Mucosa of rectum (tissue), 2 donors: ENCODE results near the gene FLOT1.

Experiments used
- H3K27ac ChIP-seq, 2 donors: one replicate each; pipeline ENCODE4 v1.7.0; 2013; ENCODE audit warnings: inconsistent platforms in 2 of 2, low read depth in 2 of 2, low read length in 2 of 2
- H3K27me3 ChIP-seq, 2 donors: one replicate each; pipeline ENCODE4 v1.7.0; 2013; ENCODE audit warnings: low read length in 2 of 2; ENCODE audit not compliant: control insufficient read depth in 2 of 2, insufficient read depth in 2 of 2
- H3K36me3 ChIP-seq, 2 donors: one replicate each; pipeline ENCODE4 v1.7.0; 2013; ENCODE audit warnings: low read length in 2 of 2; ENCODE audit not compliant: control insufficient read depth in 2 of 2, insufficient read depth in 2 of 2
- H3K4me1 ChIP-seq, 2 donors: one replicate each; pipeline ENCODE4 v1.7.0; 2013; ENCODE audit warnings: low read length in 2 of 2, mild to moderate bottlenecking in 1 of 2; ENCODE audit not compliant: control insufficient read depth in 2 of 2, insufficient read depth in 2 of 2
- H3K4me3 ChIP-seq, 2 donors: one replicate each; pipeline ENCODE4 v1.7.0; 2013; ENCODE audit warnings: low read length in 2 of 2
- H3K9ac ChIP-seq, 2 donors: one replicate each; pipeline ENCODE4 v1.7.0; 2013; ENCODE audit warnings: low read length in 2 of 2, low read depth in 1 of 2, mild to moderate bottlenecking in 1 of 2
- H3K9me3 ChIP-seq, 2 donors: one replicate each; pipeline ENCODE4 v1.7.0; 2013; ENCODE audit warnings: low read length in 2 of 2; ENCODE audit not compliant: control insufficient read depth in 2 of 2
- donor health status: healthy.
- donor health status: Normal muscosa, but diverticular disease.

FLOT1 gene

DNA sequence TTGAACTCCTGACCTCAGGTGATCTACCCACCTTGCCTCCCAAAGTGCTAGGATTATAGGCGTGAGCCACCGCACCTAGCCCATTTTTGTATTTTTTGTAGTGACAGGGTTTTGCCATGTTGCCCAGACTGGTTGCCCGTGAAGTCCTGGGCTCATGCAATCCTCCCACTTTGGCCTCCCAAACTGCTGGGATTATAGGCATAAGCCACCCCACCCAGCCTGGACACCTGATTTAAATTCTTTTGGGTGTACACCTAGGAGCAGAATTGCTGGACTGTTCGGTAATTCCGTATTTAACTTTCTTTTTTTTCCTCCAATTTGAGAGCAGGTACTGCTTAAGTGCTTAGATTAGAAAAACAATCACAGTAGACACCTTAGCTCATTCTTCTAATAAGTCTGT lies 46.1 kb downstream of the FLOT1 start:
- peaks cover 2 to 3% of the 10 kb centered on the region in 2 donors for H3K4me1 ChIP-seq
- no peak overlapping the region for H3K27ac ChIP-seq
- H3K4me3 ChIP-seq = no peak overlapping the region

DNA sequence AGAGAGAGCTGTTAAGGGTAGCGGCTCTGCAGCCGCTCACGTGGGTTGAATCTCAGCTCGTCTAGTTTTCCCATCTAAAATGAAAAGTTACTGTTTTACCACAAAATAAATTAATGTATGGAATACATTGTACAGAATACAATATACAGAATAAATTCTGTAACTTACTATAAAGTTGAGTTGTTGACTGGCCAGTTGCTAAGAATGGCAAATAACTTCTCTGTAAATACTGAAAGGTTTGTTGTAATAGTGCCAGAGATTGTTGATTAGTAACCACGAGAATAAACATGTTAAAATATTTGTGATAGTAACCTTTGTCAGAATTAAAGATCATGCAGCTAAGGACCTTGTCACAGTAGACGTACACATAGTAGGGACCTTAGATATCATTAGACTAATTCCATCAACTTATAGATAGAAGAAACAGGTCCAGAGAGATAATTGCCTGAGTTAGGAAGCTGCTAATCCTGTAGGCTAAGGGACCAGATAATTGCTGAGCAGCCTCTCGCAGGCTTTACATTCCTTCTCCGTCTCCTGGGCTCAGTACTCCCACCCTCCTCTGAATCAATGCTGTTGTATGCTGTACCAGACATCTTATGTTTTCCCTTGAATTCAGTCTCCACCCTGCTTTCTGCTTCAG lies 51.2 kb downstream of the FLOT1 start:
- H3K27ac ChIP-seq = peak overlapping the region; percentile 79 to 97
- no peaks in the 10 kb centered on the region for H3K27me3 ChIP-seq
- no peaks in the 10 kb centered on the region for H3K36me3 ChIP-seq
- no peaks in the 10 kb centered on the region for H3K9me3 ChIP-seq
- H3K4me3 ChIP-seq = peak overlapping the region; percentile 86 to 96
- peaks cover 20 to 29% of the 10 kb centered on the region in 2 donors for H3K4me1 ChIP-seq
- peak overlapping the region in 1 of 2 donors; percentile 26 for H3K9ac ChIP-seq

More for the DNA sequence above, 46.1 kb downstream of the FLOT1 start:
- Histone ChIP-seq H3K27me3 (no peaks in the 10 kb centered on the region), H3K9me3 (no peaks in the 10 kb centered on the region), H3K36me3 (no peaks in the 10 kb centered on the region), H3K9ac (no peak overlapping the region)

DNA sequence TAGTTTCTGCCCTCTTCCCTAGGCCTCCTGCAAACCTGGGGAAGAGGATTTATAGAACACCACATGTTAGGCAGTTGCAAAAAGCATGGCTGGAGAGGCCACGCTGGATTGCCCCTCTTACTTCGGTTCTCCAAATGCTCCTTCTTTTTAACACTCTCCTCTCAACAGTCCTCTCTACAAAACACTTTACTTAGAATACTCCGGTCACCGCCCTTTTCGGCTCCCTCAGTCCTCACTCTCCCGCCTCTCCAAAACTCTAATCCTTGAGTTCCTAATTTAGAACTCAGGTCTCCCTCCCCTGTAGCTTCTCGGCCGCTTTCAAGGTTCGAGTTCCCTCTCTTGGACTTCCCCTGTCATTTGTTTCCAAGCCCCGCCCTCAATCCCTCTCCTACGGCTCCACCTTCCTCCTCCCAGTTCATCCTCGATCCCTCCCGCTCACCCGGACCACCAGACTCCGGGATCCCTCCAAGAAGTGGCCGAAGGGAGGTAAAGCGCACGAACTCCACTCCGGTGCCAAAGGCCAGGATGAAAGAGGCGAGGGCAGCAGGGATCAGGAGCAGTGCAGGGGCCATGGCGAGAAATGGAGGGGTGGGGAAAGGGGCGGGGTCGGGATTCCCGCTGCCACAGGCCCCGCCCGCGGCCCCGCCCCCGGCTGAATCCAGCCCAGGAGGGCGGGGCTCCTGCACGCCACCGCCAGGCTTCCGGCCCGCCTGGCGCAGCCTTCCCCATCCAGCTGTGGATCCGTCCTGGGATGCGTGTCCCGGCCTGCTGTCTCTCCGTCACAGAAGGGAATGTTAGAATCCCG lies 51.9 kb downstream of the FLOT1 start, which contains the start of gene NRM:
Gene NRM, minus strand, starts transcription at position 582 of the 805 bp plus-strand sequence. Its CDS starts 10 bp downstream, at position 572.
- Histone ChIP-seq H3K4me1 (peaks cover 27 to 33% of the 10 kb centered on the region in 2 donors), H3K27me3 (peaks cover 0 to 3% of the 10 kb centered on the region in 2 donors), H3K36me3 (no peaks in the 10 kb centered on the region), H3K9me3 (no peaks in the 10 kb centered on the region), H3K9ac (peak within 1 kb of the TSS; percentile 26 to 54), H3K27ac (peak within 1 kb of the TSS; percentile 79 to 97), H3K4me3 (peak within 1 kb of the TSS; percentile 86 to 96)

- H3K9ac ChIP-seq = peak overlapping the region; percentile 26 to 54
- H3K9me3 ChIP-seq = no peaks in the 10 kb centered on the region
- peak overlapping the region; percentile 79 to 97 for H3K27ac ChIP-seq
- peak overlapping the region; percentile 86 to 96 for H3K4me3 ChIP-seq
- peaks cover 0 to 3% of the 10 kb centered on the region in 2 donors for H3K27me3 ChIP-seq
- peaks cover 32 to 36% of the 10 kb centered on the region in 2 donors for H3K4me1 ChIP-seq
- no peaks in the 10 kb centered on the region for H3K36me3 ChIP-seq
Measured at GRCh38 chr6:30689985-30690384, 52.5 kb downstream of the FLOT1 start.

GRCh38 chr6:30689022-30689865 lies 53.2 kb downstream of the FLOT1 start:
- peak overlapping the region in 1 of 2 donors; percentile 26 for H3K9ac ChIP-seq
- H3K9me3 ChIP-seq = no peaks in the 10 kb centered on the region
- H3K4me1 ChIP-seq = peaks cover 36 to 38% of the 10 kb centered on the region in 2 donors
- peaks cover 0 to 3% of the 10 kb centered on the region in 2 donors for H3K27me3 ChIP-seq
- no peaks in the 10 kb centered on the region for H3K36me3 ChIP-seq
- peak overlapping the region in 1 of 2 donors; percentile 97 for H3K27ac ChIP-seq
- peak overlapping the region in 1 of 2 donors; percentile 86 for H3K4me3 ChIP-seq

- Histone ChIP-seq H3K4me3 (peak overlapping the region in 1 of 2 donors; percentile 72), H3K36me3 (no peaks in the 10 kb centered on the region), H3K9me3 (no peaks in the 10 kb centered on the region), H3K9ac (no peak overlapping the region), H3K27ac (peak overlapping the region; percentile 88 to 97), H3K27me3 (peaks cover 0 to 3% of the 10 kb centered on the region in 2 donors), H3K4me1 (peaks cover 36 to 38% of the 10 kb centered on the region in 2 donors)
Measured at GRCh38 chr6:30688569-30688968, 53.9 kb downstream of the FLOT1 start.

- Histone ChIP-seq H3K9ac (peak overlapping the region; percentile 68 to 78), H3K27ac (peak overlapping the region; percentile 88 to 97), H3K4me1 (peaks cover 36 to 46% of the 10 kb centered on the region in 2 donors), H3K4me3 (peak overlapping the region; percentile 68 to 72), H3K27me3 (peaks cover 0 to 3% of the 10 kb centered on the region in 2 donors), H3K9me3 (no peaks in the 10 kb centered on the region), H3K36me3 (no peaks in the 10 kb centered on the region)
Measured at GRCh38 chr6:30687659-30688431, 54.6 kb downstream of the FLOT1 start.

DNA sequence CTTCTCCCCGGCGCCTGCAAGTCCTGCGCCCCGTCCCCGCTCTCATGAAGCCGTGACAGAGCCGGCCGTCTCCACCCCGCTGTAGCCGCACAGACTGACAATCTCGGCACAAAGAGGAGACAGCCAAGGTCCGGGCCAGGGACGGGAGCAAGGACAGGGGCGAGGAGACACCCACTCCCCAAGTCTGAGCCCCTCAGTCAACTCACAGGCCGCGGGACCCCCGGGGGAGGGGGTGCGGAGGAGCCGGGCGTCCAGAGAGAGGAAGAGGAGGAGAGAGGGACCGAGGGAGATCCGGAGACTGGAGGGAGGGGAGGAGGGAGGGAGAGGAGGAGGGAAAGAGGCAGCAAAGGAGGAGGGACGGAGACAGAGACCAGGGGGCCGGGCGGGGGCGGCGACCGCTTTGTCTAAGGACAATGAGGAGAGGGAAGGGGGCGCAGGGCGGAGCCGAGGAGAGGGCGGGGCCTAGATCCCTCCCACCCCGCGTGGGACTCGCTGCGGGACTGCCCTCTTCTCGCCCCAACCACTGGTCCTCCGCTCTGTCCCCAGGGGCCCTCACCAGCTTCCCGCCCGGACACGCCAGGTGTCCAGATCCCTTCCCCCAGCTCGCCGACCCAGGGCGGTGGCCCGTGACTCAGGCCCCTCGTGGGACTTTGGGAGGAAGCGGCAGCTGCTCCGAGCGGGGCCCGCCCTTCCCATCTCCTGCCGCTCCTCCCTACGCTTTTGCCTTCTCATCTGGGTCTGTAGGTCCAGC lies 55.4 kb downstream of the FLOT1 start:
- H3K4me1 ChIP-seq = peaks cover 37 to 51% of the 10 kb centered on the region in 2 donors
- peak overlapping the region; percentile 72 to 78 for H3K9ac ChIP-seq
- no peaks in the 10 kb centered on the region for H3K9me3 ChIP-seq
- H3K4me3 ChIP-seq = peak overlapping the region; percentile 68 to 72
- H3K27me3 ChIP-seq = peaks cover 0 to 3% of the 10 kb centered on the region in 2 donors
- H3K36me3 ChIP-seq = no peaks in the 10 kb centered on the region
- peak overlapping the region; percentile 88 to 97 for H3K27ac ChIP-seq
